OCI-LY7 (cell line): Measurements from ENCODE around the gene CMKLR1. TPM values are rescaled to one million over a fixed set of nuclear protein-coding genes. Genes with fewer than 3 reads are reported as not detected.

Experiments
- Bru-seq: library from RNA; stranded (reverse); fragments of 400-500 nt; gene quantifications from one replicate; lab custom pipeline; 2021; lab: Mats Ljungman, UMichigan
- BruChase-seq, 2 experiments: library from RNA; stranded (reverse); fragments of 400-500 nt; gene quantifications; one replicate each; lab custom pipeline; 2021; lab: Mats Ljungman, UMichigan
- BruUV-seq: library from RNA; stranded (reverse); fragments of 400-500 nt; replicated peaks from 2 replicates; lab custom pipeline; 2021; lab: Mats Ljungman, UMichigan
- CTCF ChIA-PET: fragments of 300-600 bp; sonication (Branson Sonifier 250); formaldehyde crosslinking; loops from one replicate; lab custom pipeline; 2022; ENCODE audit warnings: antibody characterized with exemption; ENCODE audit not compliant: unreplicated experiment; lab: Charles Lee
- POLR2A ChIA-PET: fragments of 300-600 bp; sonication (Branson Sonifier 250); formaldehyde crosslinking; loops from one replicate; lab custom pipeline; 2022; ENCODE audit warnings: antibody characterized with exemption; lab: Charles Lee
- DNase-seq: peaks from one replicate; pipeline ENCODE4 v3.0.0-alpha.2; 2015; ENCODE audit warnings: low spot score
- H2AFZ ChIP-seq: fragments of 200-600 bp; sonication (generic), shearing (Covaris generic); 2 replicates; pipeline ENCODE4 v1.6.1; 2014; ENCODE audit warnings: mild to moderate bottlenecking, antibody characterized with exemption, low read length, moderate library complexity
- H3K27ac ChIP-seq: fragments of 200-600 bp; sonication (generic); 2 replicates; pipeline ENCODE4 v1.5.1; 2014; ENCODE audit warnings: mixed run types, low read depth, mild to moderate bottlenecking, moderate library complexity, low read length, inconsistent platforms; ENCODE audit not compliant: poor library complexity, severe bottlenecking
- H3K36me3 ChIP-seq: fragments of 200-600 bp; sonication (generic); 2 replicates; pipeline ENCODE4 v1.6.1; 2014; ENCODE audit warnings: mild to moderate bottlenecking, antibody characterized with exemption, low read length, moderate library complexity, mixed read lengths; ENCODE audit not compliant: insufficient read depth
- H3K4me1 ChIP-seq: fragments of 200-600 bp; sonication (generic); 2 replicates; pipeline ENCODE4 v1.5.1; 2014; ENCODE audit warnings: mild to moderate bottlenecking, low read length; ENCODE audit not compliant: insufficient read depth, poor library complexity, severe bottlenecking
- H3K4me2 ChIP-seq: fragments of 200-600 bp; sonication (generic); 2 replicates; pipeline ENCODE4 v1.6.1; 2014; ENCODE audit warnings: mild to moderate bottlenecking, low read length
- H3K4me3 ChIP-seq: fragments of 200-600 bp; sonication (generic); 2 replicates; pipeline ENCODE4 v1.5.1; 2014; ENCODE audit warnings: mild to moderate bottlenecking, low read depth, low read length; ENCODE audit not compliant: poor library complexity, severe bottlenecking
- H3K79me2 ChIP-seq: fragments of 200-600 bp; sonication (generic); 2 replicates; pipeline ENCODE4 v1.6.1; 2016; ENCODE audit warnings: low read depth, mild to moderate bottlenecking, low read length, moderate library complexity, mixed read lengths; ENCODE audit not compliant: insufficient read depth
- H3K9me2 ChIP-seq: fragments of 200-600 bp; sonication (generic); 2 replicates; pipeline ENCODE4 v1.6.1; 2016; ENCODE audit warnings: mild to moderate bottlenecking, low read length, mixed read lengths; ENCODE audit not compliant: insufficient read depth
- H3K9me3 ChIP-seq: fragments of 200-600 bp; sonication (generic); 2 replicates; pipeline ENCODE4 v1.6.1; 2014; ENCODE audit warnings: mild to moderate bottlenecking, mixed run types, low read length, mixed read lengths
- H4K20me1 ChIP-seq: fragments of 200-600 bp; sonication (generic); 2 replicates; pipeline ENCODE4 v1.6.1; 2014; ENCODE audit warnings: mild to moderate bottlenecking, antibody characterized with exemption, low read length, moderate library complexity, mixed read lengths; ENCODE audit not compliant: insufficient read depth
- EZH2phosphoT487 ChIP-seq: fragments of 200-600 bp; sonication (generic); IDR thresholded peaks from 2 replicates; pipeline ENCODE4 v1.6.1; 2018; ENCODE audit warnings: low read depth, borderline replicate concordance, mild to moderate bottlenecking, mixed run types, antibody characterized with exemption, low read length, moderate library complexity, mixed read lengths
- intact Hi-C: fragments of 100-400 bp; cut with micrococcal nuclease; formaldehyde crosslinking; loops from one replicate; pipeline ENCODE4 v1.10.0; 2022; ENCODE audit not compliant: unreplicated experiment
- long read RNA-seq: library from polyadenylated mRNA; stranded (forward); transcript quantifications from one replicate; pipeline ENCODE4 v2.0.0, GENCODE V29; 2022
- total RNA-seq, 2 experiments: library from RNA; depleted of rRNA in 1 of 2; stranded (reverse); fragments of >200 nt in 1 of 2; shearing (Covaris generic) in 1 of 2; gene quantifications; 2 replicates each; pipeline ENCODE4 v1.2.3, GENCODE V29; 2014 to 2022
- TF ChIP-seq, protein P1 (sequence below): fragments of 200-600 bp; sonication (generic); conservative IDR thresholded peaks from 2 replicates; pipeline ENCODE4 v1.5.1; 2014; ENCODE audit warnings: mild to moderate bottlenecking, antibody characterized with exemption, low read length, moderate library complexity, mixed read lengths

The CMKLR1 gene, protein sequence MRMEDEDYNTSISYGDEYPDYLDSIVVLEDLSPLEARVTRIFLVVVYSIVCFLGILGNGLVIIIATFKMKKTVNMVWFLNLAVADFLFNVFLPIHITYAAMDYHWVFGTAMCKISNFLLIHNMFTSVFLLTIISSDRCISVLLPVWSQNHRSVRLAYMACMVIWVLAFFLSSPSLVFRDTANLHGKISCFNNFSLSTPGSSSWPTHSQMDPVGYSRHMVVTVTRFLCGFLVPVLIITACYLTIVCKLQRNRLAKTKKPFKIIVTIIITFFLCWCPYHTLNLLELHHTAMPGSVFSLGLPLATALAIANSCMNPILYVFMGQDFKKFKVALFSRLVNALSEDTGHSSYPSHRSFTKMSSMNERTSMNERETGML
- total RNA-seq (2014; rRNA removed; shearing (Covaris generic)) (not detected in 2 replicates), total RNA-seq (2022) (not detected in 2 replicates), Bru-seq, nascent RNA (not detected), BruChase-seq, experiment 1, labeled RNA remaining after a 6-hour chase (not detected), BruChase-seq, experiment 2, labeled RNA remaining after a 2-hour chase (not detected)
- long read RNA-seq: 0 reads

DNA sequence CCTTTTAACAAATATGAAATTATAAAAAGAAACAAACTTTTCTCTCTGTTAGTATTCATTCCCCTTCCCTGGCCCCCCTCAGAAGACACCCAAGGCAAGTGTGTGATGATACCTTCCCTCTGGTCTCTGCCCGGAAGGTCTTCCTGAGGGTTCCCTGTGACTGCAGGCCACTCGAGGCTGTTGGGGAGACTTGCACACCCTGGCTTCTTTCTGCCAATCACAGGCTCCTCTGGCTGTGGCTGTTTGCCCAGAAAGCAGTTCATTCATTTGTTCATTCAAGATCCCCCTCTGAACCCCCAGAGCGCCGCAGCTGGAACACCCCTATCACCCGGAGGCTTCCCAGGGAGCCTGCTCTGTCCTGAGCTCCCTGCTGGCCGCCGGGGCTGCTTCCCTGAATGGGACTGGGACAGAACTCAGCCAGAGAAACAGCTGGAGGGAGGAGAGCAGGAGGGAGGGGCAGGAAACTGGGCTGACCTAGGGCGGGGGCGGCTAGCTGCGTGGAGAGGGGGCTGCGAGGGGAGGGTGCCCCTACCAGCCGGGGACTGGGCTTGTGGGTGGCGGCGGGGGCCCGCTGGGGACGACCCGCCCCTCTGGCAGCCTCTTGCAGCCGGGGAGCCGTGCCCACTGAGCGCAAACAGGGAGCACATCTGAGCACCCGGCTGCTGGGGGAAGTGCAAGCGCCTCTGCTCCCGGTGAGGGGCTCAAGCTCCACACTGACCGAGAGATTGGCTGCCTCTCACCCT, at the start of gene CMKLR1:
Gene CMKLR1, minus strand, starts transcription at position 397 of the 743 bp plus-strand sequence. CDS start 45,720 bp downstream, outside the sequence.
- TF ChIP-seq EZH2phosphoT487: no peak
- TF ChIP-seq, protein P1, sequence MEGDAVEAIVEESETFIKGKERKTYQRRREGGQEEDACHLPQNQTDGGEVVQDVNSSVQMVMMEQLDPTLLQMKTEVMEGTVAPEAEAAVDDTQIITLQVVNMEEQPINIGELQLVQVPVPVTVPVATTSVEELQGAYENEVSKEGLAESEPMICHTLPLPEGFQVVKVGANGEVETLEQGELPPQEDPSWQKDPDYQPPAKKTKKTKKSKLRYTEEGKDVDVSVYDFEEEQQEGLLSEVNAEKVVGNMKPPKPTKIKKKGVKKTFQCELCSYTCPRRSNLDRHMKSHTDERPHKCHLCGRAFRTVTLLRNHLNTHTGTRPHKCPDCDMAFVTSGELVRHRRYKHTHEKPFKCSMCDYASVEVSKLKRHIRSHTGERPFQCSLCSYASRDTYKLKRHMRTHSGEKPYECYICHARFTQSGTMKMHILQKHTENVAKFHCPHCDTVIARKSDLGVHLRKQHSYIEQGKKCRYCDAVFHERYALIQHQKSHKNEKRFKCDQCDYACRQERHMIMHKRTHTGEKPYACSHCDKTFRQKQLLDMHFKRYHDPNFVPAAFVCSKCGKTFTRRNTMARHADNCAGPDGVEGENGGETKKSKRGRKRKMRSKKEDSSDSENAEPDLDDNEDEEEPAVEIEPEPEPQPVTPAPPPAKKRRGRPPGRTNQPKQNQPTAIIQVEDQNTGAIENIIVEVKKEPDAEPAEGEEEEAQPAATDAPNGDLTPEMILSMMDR: no peak
- no peak within 1 kb of the TSS for H3K27ac ChIP-seq
- no peak for DNase-seq
- no peaks in the 10 kb centered on the region for H3K79me2 ChIP-seq
- no peak within 1 kb of the TSS for H3K4me3 ChIP-seq
- POLR2A ChIA-PET: no interaction called here
- no peaks in the 10 kb centered on the region for H3K4me1 ChIP-seq
- no peak within 1 kb of the TSS for H2AFZ ChIP-seq
- H3K4me2 ChIP-seq: no peak within 1 kb of the TSS
- H3K36me3 ChIP-seq: no peaks in the 10 kb centered on the region
- H4K20me1 ChIP-seq: no peaks in the 10 kb centered on the region
- intact Hi-C loops: no loop called here
- CTCF ChIA-PET: no interaction called here
- H3K9me3 ChIP-seq: no peaks in the 10 kb centered on the region
- BruUV-seq: no TSS peak
- no peaks in the 10 kb centered on the region for H3K9me2 ChIP-seq

DNA sequence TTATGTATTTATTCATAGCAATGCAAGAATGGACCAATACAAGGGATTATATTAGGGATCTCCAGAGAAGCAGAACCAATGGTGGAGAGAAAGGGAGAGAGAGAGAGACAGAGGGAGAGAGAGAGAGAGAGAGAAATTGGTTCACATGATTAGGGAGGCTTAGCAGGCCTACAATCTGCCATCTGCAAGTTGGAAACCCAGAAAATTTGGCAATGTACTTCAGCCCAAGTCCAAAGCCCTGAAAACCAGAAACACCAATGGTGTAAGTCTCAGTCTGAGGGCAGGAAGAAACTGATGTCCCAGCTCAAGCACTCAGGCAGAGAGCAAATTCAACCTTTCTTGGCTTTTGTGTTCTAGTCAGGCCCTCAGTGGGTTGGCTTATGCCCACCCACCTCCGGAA, 48.7 kb upstream of the CMKLR1 start:
- H3K27ac ChIP-seq: no peak overlapping the region
- CTCF ChIA-PET: no interaction called here

More for the DNA sequence above, 48.7 kb upstream of the CMKLR1 start:
- no peak overlapping the region for H2AFZ ChIP-seq
- H4K20me1 ChIP-seq: no peaks in the 10 kb centered on the region
- DNase-seq: no peak
- no peaks in the 10 kb centered on the region for H3K79me2 ChIP-seq
- no peaks in the 10 kb centered on the region for H3K9me3 ChIP-seq
- no peak for TF ChIP-seq EZH2phosphoT487
- TF ChIP-seq, protein P1: no peak
- BruUV-seq: no TSS peak
- intact Hi-C loops: no loop called here
- H3K4me3 ChIP-seq: no peak overlapping the region
- no peaks in the 10 kb centered on the region for H3K9me2 ChIP-seq
- POLR2A ChIA-PET: interaction anchor here (1.0 kb wide), 1 partner anchor 24 kb away, joined by 3 read pairs; no protein-coding TSS in a partner anchor
- H3K36me3 ChIP-seq: no peaks in the 10 kb centered on the region
- no peak overlapping the region for H3K4me2 ChIP-seq
- H3K4me1 ChIP-seq: no peaks in the 10 kb centered on the region
